Femur (tissue), 1 donor: ENCODE data around the gene QSER1.
A peak's percentile ranks its signal among the peaks of the same experiment; 100 is the strongest.
"Not testable (repeated sequence)": the region's sequence is repeated elsewhere in the genome, so short reads cannot be mapped to it uniquely, and the experiment has no call there.

Source experiments
- DNase-seq: peaks from one replicate; pipeline ENCODE4 v3.0.0-alpha.2; 2017

QSER1 gene

GRCh38 chr11:32937283-32937682, 44.7 kb downstream of the QSER1 start:
- not testable (repeated sequence) for DNase-seq

DNA sequence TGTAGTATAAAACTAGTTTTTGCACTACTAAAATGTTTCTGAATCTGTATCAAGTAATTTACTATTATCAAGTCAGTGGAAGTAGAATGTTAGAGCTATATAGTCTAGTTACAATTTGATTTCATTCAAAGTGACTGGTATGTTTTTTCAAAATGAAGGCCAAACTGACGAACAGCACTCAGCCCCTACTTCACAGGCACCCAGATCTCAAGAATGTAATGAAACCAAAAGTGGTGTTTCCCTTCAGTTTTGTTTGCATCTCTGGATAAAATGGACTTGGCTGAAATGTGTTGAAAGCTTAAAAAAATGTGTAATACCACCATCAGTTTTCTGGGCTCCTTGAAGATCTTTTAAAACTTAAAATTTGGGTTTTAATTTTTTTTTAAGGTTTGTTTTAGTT, 46.4 kb downstream of the QSER1 start:
- DNase-seq = no peak

DNA sequence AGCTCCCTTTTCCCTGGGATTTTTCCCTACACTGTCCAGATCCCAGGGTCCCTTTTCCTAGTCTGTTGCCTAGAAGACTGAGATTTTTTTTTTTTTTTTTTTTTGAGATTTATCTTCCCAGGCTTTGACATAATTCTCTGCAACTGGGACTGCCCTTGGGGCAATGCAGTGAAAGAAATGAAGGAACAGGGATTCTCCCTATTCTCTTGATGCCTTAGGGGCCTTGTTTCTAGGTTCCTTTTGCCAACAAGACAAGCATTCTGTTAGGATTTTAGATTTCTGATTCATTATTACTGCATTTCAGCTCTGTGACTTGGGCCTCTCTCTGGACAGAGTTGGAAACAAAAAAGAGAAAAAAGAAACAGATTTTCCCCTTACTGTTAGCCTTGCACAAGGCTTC, 47.3 kb downstream of the QSER1 start:
- no peak for DNase-seq

DNA sequence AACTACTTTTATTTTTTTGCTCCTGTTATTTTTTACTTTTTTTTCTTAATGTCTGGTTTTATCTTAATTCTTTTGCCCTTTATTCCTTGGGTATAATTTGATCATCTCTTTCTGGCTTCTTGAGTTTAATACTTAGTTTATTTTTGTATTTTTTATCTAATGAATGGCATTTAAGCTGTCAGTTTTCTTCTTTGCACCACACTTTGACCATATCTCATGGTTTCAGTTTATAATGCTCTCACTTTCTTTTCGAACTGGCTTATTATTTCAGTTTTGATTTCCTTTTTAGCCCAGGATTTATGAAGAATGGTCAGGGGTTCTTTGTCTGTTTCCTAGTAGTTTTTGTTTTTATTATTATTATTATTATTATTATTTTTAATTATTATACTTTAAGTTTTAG, 48.3 kb downstream of the QSER1 start:
- DNase-seq = no peak

- DNase-seq = no peak
These were observed 55.4 kb downstream of the QSER1 start for GRCh38 chr11:32947978-32948377.

- DNase-seq = no peak
These were observed 57.1 kb downstream of the QSER1 start for GRCh38 chr11:32949739-32950138.

DNA sequence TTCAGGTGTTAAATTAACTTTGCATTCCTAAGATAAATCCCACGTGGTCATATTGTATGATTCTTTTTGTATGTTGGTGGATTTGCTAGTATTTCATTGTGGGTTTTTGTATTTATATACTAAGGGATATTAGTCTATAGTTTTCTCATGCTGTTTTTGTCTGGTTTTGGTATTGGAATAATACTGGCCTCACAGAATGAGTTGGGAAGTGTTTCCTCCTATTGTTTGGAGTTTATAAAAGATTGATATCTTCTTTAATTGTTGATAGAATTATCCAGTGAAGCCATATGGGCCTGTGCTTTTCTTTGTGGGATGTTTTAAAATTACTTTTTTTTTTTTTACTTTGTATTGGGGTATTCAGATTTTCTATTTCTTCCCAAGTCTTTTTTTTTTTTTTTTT, 59.8 kb downstream of the QSER1 start:
- no peak for DNase-seq

DNA sequence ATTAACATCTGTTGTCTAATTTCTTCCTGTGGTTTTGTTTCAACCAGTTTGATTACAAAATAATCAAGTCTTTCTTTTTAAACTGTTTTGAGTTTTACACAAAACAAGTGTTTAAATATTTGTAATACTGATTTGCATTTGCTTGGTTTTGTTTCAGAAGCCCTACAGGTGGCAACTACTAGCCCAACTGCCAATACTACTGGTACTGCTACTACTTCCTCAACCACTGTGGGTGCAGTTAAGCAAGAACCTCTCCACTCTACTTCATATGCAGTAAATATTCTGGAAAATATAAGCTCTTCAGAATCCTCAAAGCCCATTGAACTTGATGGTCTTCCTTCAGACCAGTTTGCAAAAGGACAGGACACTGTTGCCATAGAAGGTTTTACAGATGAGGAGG, 61.1 kb downstream of the QSER1 start:
- DNase-seq = no peak

DNA sequence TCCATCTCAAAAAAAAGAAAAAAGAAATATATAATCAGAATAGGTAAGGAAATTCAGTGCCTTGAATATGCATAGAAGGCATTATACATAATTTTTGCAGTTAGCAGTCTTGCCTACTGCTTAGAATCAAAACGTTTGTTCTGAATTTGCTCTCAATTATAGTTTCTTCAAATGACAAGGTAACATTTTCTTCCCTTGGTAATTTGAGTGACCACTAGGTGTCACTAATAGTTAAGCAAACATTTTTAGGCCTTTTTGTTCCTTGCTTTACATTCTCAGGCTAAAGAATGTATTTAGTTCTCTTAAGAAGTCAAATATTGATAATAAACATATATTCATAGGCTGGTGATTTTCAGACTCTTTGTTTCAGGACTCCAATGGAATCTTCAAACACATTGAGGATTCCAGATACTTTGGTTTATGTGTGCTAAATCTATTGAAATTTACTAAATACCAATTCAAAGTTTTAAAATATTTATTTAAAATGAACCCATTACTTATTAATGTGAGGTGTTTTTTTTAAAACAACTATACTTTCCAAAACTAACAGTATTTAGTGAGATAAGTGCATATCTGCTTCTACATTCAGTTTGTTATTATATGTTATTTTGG, 68.0 kb downstream of the QSER1 start:
- DNase-seq = no peak

DNA sequence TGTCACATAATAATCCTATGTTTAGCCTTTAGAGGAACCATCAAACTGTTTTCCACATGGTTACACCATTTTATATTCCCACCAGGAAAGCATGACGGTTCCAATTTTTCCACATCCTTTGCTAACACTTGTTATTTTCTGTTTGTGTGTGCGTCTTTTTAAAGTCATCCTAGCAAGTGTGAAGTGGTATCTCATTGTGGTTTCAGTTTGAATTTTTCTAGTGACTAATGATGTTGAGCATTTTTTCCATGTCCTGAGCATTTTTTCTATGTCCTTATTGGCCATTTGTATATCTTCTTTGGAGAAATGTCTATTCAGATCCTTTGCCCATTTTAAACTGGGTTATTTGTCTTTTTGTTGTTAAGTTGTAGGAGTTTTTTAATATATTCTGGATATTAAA, 69.4 kb downstream of the QSER1 start:
- DNase-seq = no peak

GRCh38 chr11:32963721-32964120, 71.1 kb downstream of the QSER1 start:
- no peak for DNase-seq

DNA sequence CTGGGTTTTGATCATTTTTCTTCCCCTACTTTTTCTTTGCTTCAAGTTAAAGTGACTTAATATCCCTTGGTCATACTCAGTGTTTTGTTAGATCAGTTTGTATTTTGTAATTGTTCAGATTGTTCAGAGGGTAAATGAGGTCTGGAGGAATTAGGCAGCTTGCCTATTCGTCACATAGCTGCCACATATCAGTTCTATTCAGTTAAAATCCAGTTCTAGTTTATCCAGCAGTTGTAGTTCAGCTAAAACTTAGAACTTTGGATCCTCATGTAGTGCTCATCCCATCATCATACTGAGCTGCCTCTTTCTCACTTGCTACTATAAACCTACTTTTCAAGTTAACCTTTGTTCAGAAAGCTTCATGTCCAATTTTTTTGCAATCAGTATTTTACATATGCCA, 75.9 kb downstream of the QSER1 start:
- DNase-seq = no peak

GRCh38 chr11:32972233-32972632, 79.6 kb downstream of the QSER1 start:
- not testable (repeated sequence) for DNase-seq

GRCh38 chr11:32972781-32973180, 80.2 kb downstream of the QSER1 start:
- DNase-seq = no peak

DNA sequence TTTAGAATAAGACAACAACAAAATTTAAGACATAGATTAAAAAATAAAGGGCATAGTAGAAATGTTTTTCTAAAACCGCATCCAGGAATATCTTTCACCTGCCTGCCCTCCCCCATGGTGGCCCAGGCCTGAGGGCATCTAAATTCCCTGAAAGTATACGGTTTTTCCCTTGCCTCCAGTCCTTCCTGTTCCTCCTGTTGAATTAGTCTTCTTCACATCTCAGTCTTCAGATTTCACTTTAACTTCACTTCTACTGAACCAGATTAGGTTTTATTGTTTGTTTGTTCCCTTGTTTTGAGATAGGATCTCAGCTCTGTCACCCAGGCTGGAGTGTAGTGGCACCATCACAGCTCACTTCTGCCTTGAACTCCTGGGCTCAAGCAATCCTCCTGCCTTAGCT, 90.0 kb downstream of the QSER1 start:
- no peak for DNase-seq

DNA sequence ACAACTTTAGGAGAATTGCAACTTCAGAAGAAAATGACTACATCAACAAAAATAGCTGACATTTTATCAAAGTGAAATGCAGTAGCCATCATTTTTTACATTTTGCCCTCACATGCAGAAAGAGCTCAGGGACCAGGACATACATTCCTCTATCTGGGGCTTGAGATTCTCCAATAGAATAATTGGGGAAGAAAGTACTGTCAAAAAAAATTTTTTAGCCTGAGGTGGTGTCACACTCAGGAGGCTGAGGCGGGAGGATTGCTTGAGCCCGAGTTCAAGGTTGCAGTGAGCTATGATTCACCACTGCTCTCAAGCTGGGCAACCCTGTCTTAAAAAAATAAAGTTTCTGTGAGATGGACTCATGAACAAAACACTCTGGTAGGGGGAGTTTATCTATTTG, 90.9 kb downstream of the QSER1 start:
- no peak for DNase-seq

DNA sequence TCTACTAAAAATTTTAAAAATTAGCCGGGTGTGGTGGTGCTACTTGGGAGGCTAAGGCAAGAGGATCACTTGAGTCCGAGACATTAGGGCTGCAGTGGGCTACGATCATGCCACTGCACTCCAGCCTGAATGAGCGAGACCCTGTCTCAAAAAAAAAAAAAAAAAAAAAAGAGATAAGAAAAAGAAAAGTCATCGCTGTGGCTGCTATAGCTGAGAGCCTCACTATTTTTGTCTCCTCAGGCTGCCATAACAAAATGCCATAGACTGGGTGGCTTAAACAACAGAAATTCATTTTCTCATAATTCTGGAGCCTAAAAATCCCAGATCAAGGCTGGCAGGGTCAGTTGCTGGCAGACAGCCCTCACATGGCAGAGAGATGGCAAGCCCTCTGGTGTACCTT, 93.0 kb downstream of the QSER1 start:
- DNase-seq = no peak

GRCh38 chr11:32987851-32988250, 95.2 kb downstream of the QSER1 start:
- DNase-seq = no peak

- DNase-seq = no peak
These were observed 97.9 kb downstream of the QSER1 start for GRCh38 chr11:32990481-32990880.

DNA sequence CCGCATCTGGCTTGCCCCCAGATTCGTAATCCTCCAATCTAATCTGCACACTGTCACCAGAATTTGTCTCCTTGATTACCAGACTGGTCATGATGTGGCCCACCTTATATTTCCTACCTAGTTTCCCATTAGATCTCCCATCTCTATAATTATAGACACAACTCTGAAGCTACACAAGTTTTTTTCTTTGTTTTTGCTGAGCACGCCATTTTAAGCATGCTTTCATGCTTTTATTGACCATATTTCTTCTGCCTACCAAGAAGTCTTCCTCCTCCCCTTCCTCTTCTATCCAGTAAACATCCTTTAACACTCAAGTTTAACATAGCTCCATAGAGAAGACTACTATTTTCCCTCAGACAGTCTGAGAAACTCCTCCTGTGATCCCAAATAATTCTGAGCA, 98.8 kb downstream of the QSER1 start:
- DNase-seq = no peak

- DNase-seq = no peak
These were observed 99.3 kb downstream of the QSER1 start for GRCh38 chr11:32991898-32992297.

DNA sequence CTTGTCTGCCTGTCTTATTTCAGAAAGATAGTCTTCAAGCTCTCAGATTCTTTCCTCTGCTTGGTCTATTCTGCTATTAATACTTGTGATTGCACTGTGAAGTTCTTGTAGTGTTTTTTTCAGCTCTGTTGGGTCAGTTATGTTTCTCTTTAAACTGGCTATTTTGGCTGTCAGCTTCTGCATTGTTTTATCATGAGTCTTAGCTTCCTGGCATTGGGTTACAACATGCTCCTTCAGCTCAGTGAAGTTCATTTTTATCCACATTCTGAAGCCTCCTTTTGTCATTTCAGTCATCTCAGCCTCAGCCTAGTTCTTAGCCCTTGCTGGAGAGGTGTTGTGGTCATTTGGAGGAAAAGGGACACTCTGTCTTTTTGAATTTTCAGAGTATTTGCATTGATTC, 107.6 kb downstream of the QSER1 start:
- DNase-seq = no peak

- no peak for DNase-seq
These were observed 108.7 kb downstream of the QSER1 start for GRCh38 chr11:33001281-33001680.

DNA sequence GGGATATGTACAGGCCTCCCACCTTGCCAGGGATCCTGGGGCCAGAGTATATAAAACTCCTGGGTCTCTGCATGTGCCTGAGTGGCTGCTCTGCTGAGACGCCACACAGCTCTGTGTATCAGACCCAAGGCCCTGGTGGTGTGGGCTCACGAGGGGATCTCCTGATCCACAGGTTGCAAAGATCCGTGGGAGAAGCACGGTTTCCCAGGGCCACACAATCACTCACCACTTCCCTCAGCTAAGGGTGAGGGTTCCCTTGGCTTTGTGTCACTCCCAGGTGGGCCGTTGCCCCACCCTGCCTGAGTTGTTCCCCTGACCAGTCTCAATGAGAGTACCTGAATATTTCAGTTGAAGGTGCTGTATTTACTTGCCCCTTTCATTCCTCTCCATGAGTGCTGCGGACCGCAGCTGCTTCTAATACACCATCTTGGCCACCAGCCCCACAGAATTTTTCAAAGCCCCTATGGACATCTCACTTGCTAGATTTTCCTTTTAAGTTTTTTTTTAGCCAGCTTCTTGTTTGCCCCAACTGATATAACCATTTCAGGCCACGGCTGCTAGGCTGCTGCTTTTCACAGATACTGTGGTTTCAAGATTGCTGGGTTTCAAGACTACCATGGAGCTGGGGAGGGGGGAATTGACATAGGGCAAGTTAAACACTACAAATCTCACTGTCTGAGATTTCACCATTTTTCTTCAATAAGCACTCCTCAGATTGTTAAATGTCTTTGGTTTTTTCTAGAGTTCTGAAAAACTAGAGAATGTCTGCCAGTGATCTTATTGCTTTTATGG, 109.3 kb downstream of the QSER1 start:
- peak; percentile 18 for DNase-seq

DNA sequence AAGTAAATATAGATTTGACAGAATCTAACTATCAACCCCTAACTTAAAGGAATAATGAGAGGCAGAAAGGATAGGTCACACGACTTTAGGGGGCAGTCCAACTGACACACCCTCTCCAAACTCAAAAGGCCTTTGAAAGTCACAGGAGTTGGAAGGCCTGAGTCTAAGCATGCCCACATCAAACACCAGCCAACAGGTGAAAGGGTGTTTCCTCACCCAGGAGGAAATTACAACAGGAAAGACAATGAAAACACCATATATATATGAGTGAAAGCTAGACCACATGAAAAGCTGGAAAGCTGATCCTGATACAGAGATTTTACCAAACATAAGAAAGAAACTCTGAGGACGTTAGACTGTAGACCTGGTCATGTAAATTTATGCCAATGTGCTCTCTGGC, 112.6 kb downstream of the QSER1 start:
- no peak for DNase-seq
